Pancreas (tissue), 10 donors: Measurements from ENCODE around the gene ITPKB. TPM values are rescaled to one million over a fixed set of nuclear protein-coding genes. Genes with fewer than 3 reads are reported as not detected.

Experiments used
- ATAC-seq, 4 donors: fragments of 200-7000 bp; cut with Tn5 transposase; one replicate each; pipeline versions ENCODE4 v1.8.0 to v1.9.1; 2020; ENCODE audit warnings: mild to moderate bottlenecking in 4 of 4, moderate library complexity in 4 of 4
- DNase-seq, 6 donors: peaks; one replicate each; pipeline ENCODE4 v3.0.0-alpha.2; 2020
- FAIRE-seq: peaks from 2 replicates; lab custom pipeline; 2012; peaks lifted over from hg19 to GRCh38; lab: Jason Lieb, UNC
- H3K27ac ChIP-seq, 4 donors: fragments of 200-600 bp; sonication (generic); 1 replicate in 3 of 4; 2 replicates in 1 of 4; pipeline versions ENCODE4 v1.5.0 to v1.8.0; 2020
- H3K27me3 ChIP-seq, 4 donors: fragments of 200-600 bp; one replicate each; pipeline ENCODE4 v1.8.0; 2021
- H3K36me3 ChIP-seq, 3 donors: fragments of 200-600 bp; sonication (generic) in 1 of 3; one replicate each; pipeline versions ENCODE4 v1.5.0 to v1.8.0; 2020 to 2021
- H3K4me1 ChIP-seq, 3 donors: fragments of 200-600 bp; one replicate each; pipeline ENCODE4 v1.8.0; 2021
- H3K4me3 ChIP-seq, 4 donors: fragments of 200-600 bp; sonication (generic) in 2 of 4; one replicate each; pipeline versions ENCODE4 v1.5.0 to v1.8.0; 2020 to 2021
- H3K9me3 ChIP-seq, 4 donors: fragments of 200-600 bp; one replicate each; pipeline ENCODE4 v1.8.0; 2021
- CTCF ChIP-seq, 4 donors: fragments of 200-600 bp; sonication (generic) in 3 of 4; IDR thresholded peaks; one replicate each; pipeline versions ENCODE4 v1.5.0 to v1.8.0; 2021; ENCODE audit warnings: antibody characterized with exemption in 4 of 4
- WGBS, 2 donors: extraction: QIAGEN DNeasy Blood & Tissue Kit; methylation state at CpG; one replicate each; pipeline ENCODE4 v1.1.7; 2013; 5-methylcytosine and 5-hydroxymethylcytosine counted together
- intact Hi-C, 3 donors: fragments of 100-400 bp; cut with DNase I; formaldehyde crosslinking; loops; one replicate each; pipeline versions ENCODE4 v1.11.1 to v1.14.2; 2022
- polyA plus RNA-seq, 2 donors: library from polyadenylated mRNA; stranded (reverse); fragments of 200-250 nt; gene quantifications; one replicate each; pipeline ENCODE4 v1.2.3, GENCODE V29; 2013
- total RNA-seq, 6 donors: library from RNA; stranded (reverse); fragmentation: NEBNext Ultra II Directional in 4 of 6; extraction: Animal tissue kit (Norgen Biotek cat#: 25700) in 4 of 6; gene quantifications; one replicate each; pipeline versions ENCODE4 v1.2.1 to v1.2.4, GENCODE V29; 2021 to 2023
- donor health status: healthy with polysubstance abuse.
- donor health status: DM: no; HTN: no; CAD: no; lungs with moderate emphysema.
- donor health status: DM: no; HTN: no; CAD: no.
- donor health status: control.
- donor health status: control.
- donor health status: Bipolar disorder and iron deficiency.
- donor health status: DM: yes; HTN: yes; CAD: no.
- donor health status: DM: no; HTN: no; CAD: no.
- donor health status: DM: no; HTN: no; CAD: no.
- donor health status: DM: yes; HTN: yes; CAD: no.

Gene ITPKB
- total and polyA plus RNA-seq, 8 donors = 3.8 to 13.9 (median 5.5) TPM

GRCh38 chr1:226761322-226761721 lies 22.2 kb upstream of the ITPKB start:
- no peaks in the 10 kb centered on the region for H3K36me3 ChIP-seq
- WGBS, 2 donors = 25 to 34% methylated on average over 1 of the region's 1 CpG
- H3K9me3 ChIP-seq = no peaks in the 10 kb centered on the region
- ATAC-seq = no peak
- no peak for DNase-seq
- no peaks in the 10 kb centered on the region for H3K27me3 ChIP-seq
- intact Hi-C loops = no loop called here
- FAIRE-seq = no peak
- no peak overlapping the region for H3K4me3 ChIP-seq
- H3K4me1 ChIP-seq = no peaks in the 10 kb centered on the region
- no peak overlapping the region for H3K27ac ChIP-seq
- TF ChIP-seq CTCF (IDR thresholded peaks at IDR 0.05) = no peak

GRCh38 chr1:226754793-226755533 lies 15.9 kb upstream of the ITPKB start:
- FAIRE-seq (no peak), DNase-seq (no peak), ATAC-seq (no peak)
- H3K9me3 ChIP-seq = no peaks in the 10 kb centered on the region
- intact Hi-C loops = no loop called here
- TF ChIP-seq CTCF (IDR thresholded peaks at IDR 0.05) = no peak
- H3K27me3 ChIP-seq = no peaks in the 10 kb centered on the region
- 80 to 87% methylated on average over 9 of the region's 9 CpGs for WGBS, 2 donors
- H3K4me1 ChIP-seq = no peaks in the 10 kb centered on the region
- H3K36me3 ChIP-seq = no peaks in the 10 kb centered on the region
- H3K4me3 ChIP-seq = no peak overlapping the region
- no peak overlapping the region for H3K27ac ChIP-seq

GRCh38 chr1:226754097-226754496 lies 15.0 kb upstream of the ITPKB start:
- Histone ChIP-seq H3K4me1 (no peaks in the 10 kb centered on the region), H3K36me3 (no peaks in the 10 kb centered on the region), H3K27me3 (no peaks in the 10 kb centered on the region), H3K9me3 (no peaks in the 10 kb centered on the region), H3K4me3 (no peak overlapping the region), H3K27ac (no peak overlapping the region)
- 89 to 94% methylated on average over 7 of the region's 7 CpGs for WGBS, 2 donors
- intact Hi-C loops = no loop called here
- DNase-seq (no peak), FAIRE-seq (no peak), ATAC-seq (no peak)
- TF ChIP-seq CTCF (IDR thresholded peaks at IDR 0.05) = no peak

- no peak for DNase-seq
- Histone ChIP-seq H3K36me3 (no peaks in the 10 kb centered on the region), H3K27me3 (no peaks in the 10 kb centered on the region), H3K4me1 (no peaks in the 10 kb centered on the region), H3K27ac (no peak overlapping the region), H3K9me3 (no peaks in the 10 kb centered on the region), H3K4me3 (no peak overlapping the region)
- no peak for FAIRE-seq
- ATAC-seq = no peak
- 67 to 74% methylated on average over 3 of the region's 3 CpGs for WGBS, 2 donors
- intact Hi-C loops = no loop called here
- no peak for TF ChIP-seq CTCF (IDR thresholded peaks at IDR 0.05)
These were observed 12.6 kb upstream of the ITPKB start for GRCh38 chr1:226751703-226752102.

- Histone ChIP-seq H3K9me3 (no peaks in the 10 kb centered on the region), H3K4me3 (no peak overlapping the region), H3K27me3 (no peaks in the 10 kb centered on the region), H3K27ac (no peak overlapping the region), H3K36me3 (no peaks in the 10 kb centered on the region), H3K4me1 (no peaks in the 10 kb centered on the region)
- ATAC-seq = no peak
- no peak for DNase-seq
- intact Hi-C loops = no loop called here
- no peak for FAIRE-seq
- no peak for TF ChIP-seq CTCF (IDR thresholded peaks at IDR 0.05)
- WGBS, 2 donors = 79 to 98% methylated on average over 2 of the region's 2 CpGs
These were observed 12.1 kb upstream of the ITPKB start for GRCh38 chr1:226751214-226751613.
